DMS 273 (cell line): Measurements from ENCODE around the gene RNF214.
"Not testable (repeated sequence)": the region's sequence is repeated elsewhere in the genome, so short reads cannot be mapped to it uniquely, and the experiment has no call there.

ENCODE experiments used
- DNase-seq: peaks from one replicate; lab custom pipeline; 2025; ENCODE audit not compliant: unreplicated experiment; lab: John Stamatoyannopoulos, UW

Gene RNF214

DNA sequence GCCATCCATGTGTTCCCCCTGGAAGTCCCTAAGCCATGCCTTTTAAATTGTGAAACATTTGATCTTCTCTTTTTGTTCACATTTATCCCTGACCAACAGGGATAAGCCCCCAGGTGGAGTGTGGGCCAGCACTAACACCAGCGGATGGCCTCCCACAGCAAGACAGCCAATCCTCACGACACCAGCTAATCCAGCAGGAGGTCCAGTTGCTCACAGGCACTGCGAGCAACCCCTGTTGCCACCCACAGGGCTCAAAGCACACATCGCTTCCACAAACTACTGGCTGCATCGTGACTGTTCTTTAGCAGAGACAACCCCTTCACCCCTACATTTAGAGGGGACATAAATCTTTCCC, 2.6 kb upstream of the RNF214 start:
- DNase-seq = no peak

GRCh38 chr11:117230286-117230961, 2.0 kb upstream of the RNF214 start:
- no peak for DNase-seq

DNA sequence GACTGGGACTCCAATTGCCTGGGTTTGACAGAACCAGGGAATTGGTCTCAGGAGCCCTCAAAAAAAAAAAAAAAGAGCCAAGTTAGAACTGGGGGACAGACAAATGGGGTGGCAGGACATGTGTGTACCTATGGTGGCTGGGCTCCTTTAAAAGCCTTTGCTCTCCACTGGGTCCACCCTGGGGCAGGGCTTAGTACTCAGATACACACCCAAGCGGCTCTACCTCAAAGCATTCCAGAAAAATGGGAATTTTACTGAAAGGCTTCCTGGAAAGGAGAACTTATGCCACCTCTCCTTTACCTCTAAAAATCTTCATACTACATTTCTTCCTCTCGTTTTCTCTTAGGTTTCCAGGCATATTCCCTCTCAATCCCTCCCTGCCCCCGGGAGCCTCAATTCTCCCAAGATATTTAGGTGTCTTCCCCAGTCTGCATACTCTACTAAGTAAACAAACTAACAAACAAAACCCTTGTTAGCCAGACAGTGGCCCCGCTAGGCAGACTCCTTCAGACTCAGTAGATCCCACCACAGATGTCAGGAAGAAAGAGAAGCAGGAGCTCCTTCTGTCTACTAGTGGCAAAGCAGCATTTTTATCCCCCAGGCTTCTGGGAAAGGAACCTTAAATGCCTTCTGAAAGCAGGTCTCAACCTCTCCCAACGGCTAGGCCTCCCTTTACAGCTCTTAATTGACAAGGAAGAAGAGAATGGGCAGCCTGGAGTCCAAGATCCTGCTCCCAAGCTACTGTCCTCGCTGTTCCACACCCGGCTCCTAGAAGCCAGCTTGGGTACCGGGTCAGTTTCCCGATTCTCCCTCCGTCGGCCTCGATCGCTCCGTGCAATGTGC, 1.3 kb upstream of the RNF214 start:
- peak; percentile 29 for DNase-seq

- no peak for DNase-seq
Measured at GRCh38 chr11:117231842-117232091, 704 bp upstream of the RNF214 start, which contains the start of gene PCSK7. Gene PCSK7, minus strand, starts transcription at chr11:117232073. Its CDS starts 2,229 bp downstream, at chr11:117229844.

DNA sequence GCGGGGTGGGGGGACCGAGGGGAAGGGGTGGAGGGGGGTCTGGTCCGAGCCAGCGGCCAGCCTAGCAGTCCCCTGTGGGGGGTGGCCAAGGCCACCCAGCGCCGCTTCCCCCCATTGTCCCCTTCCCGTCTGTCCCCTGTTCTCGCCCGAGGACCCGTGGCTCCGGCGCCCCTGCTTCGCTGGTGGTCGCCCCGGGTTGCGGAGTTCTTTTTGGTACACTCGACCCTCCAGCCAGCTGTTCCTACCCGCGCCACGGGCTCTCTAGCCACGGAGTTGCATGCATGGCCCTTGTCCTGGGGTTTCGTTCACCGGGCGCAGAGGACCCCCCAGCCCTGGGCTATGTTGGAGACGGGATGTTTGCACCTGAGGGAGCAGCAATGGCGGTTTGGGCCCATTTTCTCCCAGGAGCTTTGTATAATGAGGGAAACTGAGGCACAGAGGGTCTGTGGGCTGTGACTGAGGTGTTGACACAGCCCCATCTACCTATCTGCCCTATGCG, 489 bp downstream of the RNF214 start:
- DNase-seq = peak; percentile 31

DNA sequence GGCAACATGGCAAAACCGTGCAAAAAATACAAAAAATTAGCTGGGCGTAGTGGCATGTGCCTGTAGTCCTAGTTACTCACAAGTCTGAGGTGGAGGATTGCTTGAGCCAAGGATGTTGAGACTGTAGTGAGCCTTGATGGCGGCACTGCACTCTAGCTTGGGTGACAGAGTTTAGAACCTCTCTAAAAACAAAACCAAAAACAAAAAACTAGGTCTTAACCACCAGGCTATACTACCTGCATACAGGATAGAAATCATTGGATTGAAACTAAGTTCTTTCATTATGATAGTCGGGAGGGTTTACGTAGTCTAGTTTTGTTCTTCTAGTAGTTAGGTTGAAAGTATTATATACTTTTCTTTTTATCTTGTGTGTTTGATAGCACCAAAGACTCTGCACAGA, 5.8 kb downstream of the RNF214 start:
- DNase-seq = no peak

GRCh38 chr11:117239295-117239694, 6.8 kb downstream of the RNF214 start:
- DNase-seq = no peak

- no peak for DNase-seq
Measured at GRCh38 chr11:117248341-117248740, 15.9 kb downstream of the RNF214 start.

DNA sequence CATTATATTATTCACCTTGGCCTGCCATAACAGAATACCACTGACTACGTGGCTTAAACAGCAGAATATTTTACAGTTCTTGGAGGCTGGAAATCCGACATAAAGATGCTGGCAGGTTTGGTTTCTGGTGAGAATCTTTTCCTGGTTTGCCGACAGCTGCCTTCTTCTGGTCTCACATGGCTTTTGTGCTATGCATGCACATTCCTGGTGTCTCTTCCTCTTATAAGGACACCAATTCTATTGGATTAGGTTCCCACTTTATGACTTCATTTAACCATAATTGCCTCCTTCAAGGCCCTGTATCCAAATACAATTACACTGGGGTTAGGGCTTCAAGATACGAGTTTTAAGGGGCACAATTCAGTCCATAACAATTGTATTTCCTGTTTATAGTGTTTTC, 17.1 kb downstream of the RNF214 start:
- DNase-seq = no peak

GRCh38 chr11:117251506-117251905, 19.0 kb downstream of the RNF214 start:
- no peak for DNase-seq

DNA sequence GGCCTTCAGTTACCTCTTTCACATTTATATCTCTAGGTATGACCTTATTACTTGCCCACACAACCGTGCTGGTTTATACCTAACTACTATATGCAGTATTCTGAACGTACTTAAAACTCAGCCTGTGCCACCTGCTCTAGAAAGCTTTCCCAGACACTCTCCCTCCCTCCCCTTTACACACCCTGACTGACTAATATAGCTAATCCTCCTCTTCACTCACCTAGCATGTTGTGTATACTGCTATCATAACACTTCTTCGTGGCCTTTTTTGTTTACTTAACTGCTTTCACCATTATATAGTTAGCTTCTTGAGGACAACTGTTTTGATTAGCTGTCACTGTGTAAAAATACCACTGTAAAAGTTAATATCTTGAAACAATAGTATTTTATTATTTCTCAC, 23.5 kb downstream of the RNF214 start:
- DNase-seq = no peak

DNA sequence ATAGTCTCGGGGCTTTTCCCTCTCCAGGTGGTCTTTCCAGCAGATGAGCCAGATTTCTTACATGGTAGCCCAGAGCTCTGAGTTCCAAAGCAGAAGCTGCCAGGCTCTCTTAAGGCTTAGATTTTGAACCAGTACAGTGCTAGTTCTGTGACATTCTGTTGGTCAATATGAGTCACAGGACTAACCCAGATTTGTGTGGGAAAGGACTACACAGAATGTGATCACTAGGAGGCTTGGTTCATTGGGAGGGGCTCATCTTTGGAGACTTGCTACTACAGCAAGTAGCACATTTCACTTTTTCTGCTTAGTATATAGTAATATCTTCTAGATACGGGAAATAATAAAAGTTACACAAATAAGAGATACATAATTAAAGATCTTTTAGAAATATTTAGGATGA, 24.1 kb downstream of the RNF214 start:
- DNase-seq = no peak

- DNase-seq = no peak
Measured at GRCh38 chr11:117258576-117258975, 26.1 kb downstream of the RNF214 start.

DNA sequence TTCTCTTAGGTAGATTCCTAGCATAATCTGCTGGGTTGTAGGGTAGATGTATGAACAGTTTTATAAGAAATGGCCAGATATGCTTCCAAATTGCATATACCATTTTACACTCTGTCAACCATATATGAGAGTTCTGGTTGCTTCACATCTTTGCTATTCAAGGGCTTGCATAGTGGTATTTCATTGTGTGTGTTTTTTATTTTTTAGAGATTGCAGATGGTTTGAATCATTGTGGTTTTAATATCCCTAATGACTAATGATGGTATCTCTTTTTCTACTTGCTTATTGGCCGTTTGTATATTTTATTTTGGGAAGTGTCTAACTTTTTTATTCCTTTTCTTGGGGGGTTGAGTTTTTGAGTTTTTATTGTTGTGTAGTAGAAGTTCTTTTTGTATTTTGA, 26.9 kb downstream of the RNF214 start:
- DNase-seq = no peak

- not testable (repeated sequence) for DNase-seq
Measured at GRCh38 chr11:117264624-117265323, 32.3 kb downstream of the RNF214 start.

DNA sequence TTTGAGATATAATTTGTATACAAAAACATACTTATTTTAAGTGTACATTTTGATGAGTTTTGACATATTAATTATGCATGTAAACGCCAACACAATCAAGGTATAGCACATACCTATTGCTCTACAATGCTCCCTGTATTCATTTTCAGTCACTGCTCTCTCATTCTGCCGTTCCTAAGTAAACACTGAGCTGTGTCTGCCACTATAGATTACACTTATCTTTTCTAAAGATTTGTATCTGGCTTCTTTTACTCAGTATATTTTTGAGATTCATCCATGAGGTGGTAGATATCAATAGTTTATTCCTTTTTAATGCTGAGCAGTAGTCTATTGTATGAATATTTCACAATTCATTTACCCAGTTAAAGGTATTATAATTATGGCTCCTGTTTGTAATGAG, 33.3 kb downstream of the RNF214 start:
- no peak for DNase-seq

DNA sequence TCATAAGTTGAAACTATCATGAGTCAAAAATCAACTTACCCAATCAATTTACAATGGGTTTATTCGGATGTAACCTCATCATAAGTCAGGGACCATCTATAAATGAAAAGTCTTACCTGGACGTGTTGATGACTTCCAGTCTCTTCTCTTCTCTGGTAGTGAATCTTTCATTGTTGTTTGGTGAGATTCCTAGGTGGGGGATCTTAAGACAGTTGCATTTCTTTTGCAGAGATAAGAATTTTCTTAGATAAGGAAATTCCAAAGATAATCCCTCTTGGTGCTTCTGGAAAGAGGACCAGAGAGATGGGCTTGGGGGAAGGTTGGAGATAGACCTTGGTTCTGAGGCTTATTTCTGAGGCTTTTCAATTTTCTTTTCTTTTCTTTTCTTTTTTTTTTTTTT, 37.4 kb downstream of the RNF214 start:
- no peak for DNase-seq

DNA sequence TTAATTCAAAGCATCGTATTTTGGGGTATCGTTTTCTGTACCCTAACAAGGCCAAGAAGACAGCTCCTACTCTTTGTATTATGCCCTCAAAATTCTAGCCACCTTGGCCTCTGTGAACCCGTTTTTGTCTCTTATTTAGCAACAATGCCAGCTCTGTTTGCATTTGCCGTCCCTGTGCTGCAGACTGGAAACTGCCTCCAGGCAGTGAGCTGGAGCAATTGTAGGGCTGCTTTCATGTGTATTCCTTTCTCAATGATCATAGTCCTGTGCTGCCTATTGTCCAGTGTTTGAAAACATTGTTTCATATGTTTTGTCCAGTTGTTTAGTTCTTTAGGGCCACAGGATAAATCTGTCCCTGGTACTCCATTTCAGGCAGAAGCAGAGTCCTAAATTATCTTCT, 38.7 kb downstream of the RNF214 start:
- DNase-seq = no peak

- not testable (repeated sequence) for DNase-seq
Measured at GRCh38 chr11:117272175-117272574, 39.7 kb downstream of the RNF214 start.

DNA sequence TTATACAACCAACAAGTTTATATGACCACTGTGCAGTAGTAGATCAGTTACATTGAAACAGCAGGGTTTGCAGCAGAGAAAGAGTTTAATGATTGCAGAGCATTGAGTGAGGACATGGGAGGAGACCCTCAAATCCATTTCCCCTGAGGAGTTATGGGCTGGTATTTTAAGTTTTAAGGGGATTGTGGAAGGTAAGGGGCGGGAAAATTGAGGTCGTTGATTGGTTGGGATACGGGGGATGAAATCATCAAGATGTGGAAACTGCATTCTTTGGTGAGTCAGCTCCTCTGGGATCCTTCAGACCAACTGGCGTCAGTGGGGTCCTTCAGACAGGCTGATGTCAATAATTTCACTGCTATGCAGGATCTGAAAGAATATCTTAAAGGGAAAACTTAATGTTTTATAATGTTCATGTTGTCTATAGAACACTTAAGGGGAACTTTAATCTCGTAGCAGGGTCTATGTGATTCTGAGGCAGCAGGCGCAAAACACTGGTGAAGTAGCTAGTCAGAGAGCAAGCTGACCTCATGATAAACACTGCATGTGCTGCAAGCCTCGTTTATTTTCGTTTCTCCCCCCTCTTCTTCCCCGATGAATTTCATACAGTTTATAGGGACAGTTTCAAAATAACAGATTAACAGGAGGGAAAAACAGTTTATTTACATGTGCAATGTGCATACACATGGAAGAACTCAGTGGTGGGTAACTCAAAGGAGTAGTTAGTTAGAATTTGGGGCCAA, 41.2 kb downstream of the RNF214 start:
- DNase-seq = peak; percentile 53

GRCh38 chr11:117278347-117278746, 45.9 kb downstream of the RNF214 start:
- DNase-seq = no peak
